Stimulated activated CD4-positive, alpha-beta T cell treated with anti-CD3 and anti-CD28 coated beads, Interleukin-4, amount 100 ng/mL, for 24 hours (primary cell): Measurements from ENCODE around the gene MYL11.
A peak's percentile ranks its signal among the peaks of the same experiment; 100 is the strongest.
"Not testable (repeated sequence)": the region's sequence is repeated elsewhere in the genome, so short reads cannot be mapped to it uniquely, and the experiment has no call there.

Experiments used
- DNase-seq: peaks from one replicate; pipeline ENCODE4 v3.0.0-alpha.2; 2020

Gene MYL11

GRCh38 chr16:30371248-30371816 lies 3.3 kb upstream of the MYL11 start:
- no peak for DNase-seq

GRCh38 chr16:30372038-30372712 lies 2.4 kb upstream of the MYL11 start:
- DNase-seq, result no peak

GRCh38 chr16:30372725-30373124 lies 1.9 kb upstream of the MYL11 start:
- DNase-seq, result no peak

GRCh38 chr16:30375864-30376263 lies 1.3 kb downstream of the MYL11 start:
- DNase-seq, result no peak

GRCh38 chr16:30376461-30376902 lies 1.9 kb downstream of the MYL11 start:
- no peak for DNase-seq

- DNase-seq, result no peak
Observed at GRCh38 chr16:30377050-30377811, 2.6 kb downstream of the MYL11 start.

GRCh38 chr16:30377812-30378235 lies 3.2 kb downstream of the MYL11 start:
- peak; percentile 86 for DNase-seq

GRCh38 chr16:30378236-30379157 lies 3.9 kb downstream of the MYL11 start:
- peak; percentile 98 for DNase-seq

GRCh38 chr16:30379158-30379783 lies 4.7 kb downstream of the MYL11 start:
- DNase-seq, result no peak

- DNase-seq, result no peak
Observed at GRCh38 chr16:30380072-30380802, 5.6 kb downstream of the MYL11 start.

- no peak for DNase-seq
Observed at GRCh38 chr16:30380803-30381208, 6.2 kb downstream of the MYL11 start.

- DNase-seq, result no peak
Observed at GRCh38 chr16:30381291-30382041, 6.9 kb downstream of the MYL11 start.

- peak; percentile 79 for DNase-seq
Observed at GRCh38 chr16:30382111-30382881, 7.7 kb downstream of the MYL11 start, which contains the start of gene SEPTIN1. Gene SEPTIN1 (minus strand): TSS chr16:30382561. CDS start chr16:30382542, 19 bp downstream.

- no peak for DNase-seq
Observed at GRCh38 chr16:30383521-30383920, 8.9 kb downstream of the MYL11 start.

- DNase-seq, result no peak
Observed at GRCh38 chr16:30394592-30395154, 20.1 kb downstream of the MYL11 start.

GRCh38 chr16:30395155-30395991 lies 20.8 kb downstream of the MYL11 start, which contains the start of gene ZNF48:
Gene ZNF48 (plus strand): TSS chr16:30395420. CDS start chr16:30395795, 375 bp downstream.
- DNase-seq, result peak; percentile 54

GRCh38 chr16:30395992-30396585 lies 21.5 kb downstream of the MYL11 start:
- DNase-seq, result no peak

- DNase-seq, result not testable (repeated sequence)
Observed at GRCh38 chr16:30396627-30397026, 22.0 kb downstream of the MYL11 start.
